Upper lobe of left lung (tissue), 6 donors: ENCODE data around the gene MARCHF9. TPM values are rescaled to one million over a fixed set of nuclear protein-coding genes. Genes with fewer than 3 reads are reported as not detected.

Source experiments
- ATAC-seq, 2 donors: fragments of 200-7000 bp; cut with Tn5 transposase; one replicate each; pipeline ENCODE4 v1.9.1; 2022; ENCODE audit warnings: mild to moderate bottlenecking in 2 of 2, moderate library complexity in 2 of 2; ENCODE audit not compliant: low FRiP score in 2 of 2
- DNase-seq, 2 donors: peaks; one replicate each; pipeline ENCODE4 v3.0.0-alpha.2; 2019 to 2020
- H3K27ac ChIP-seq, 4 donors: fragments of 200-600 bp; sonication (generic); one replicate each; pipeline ENCODE4 v1.5.1; 2016 to 2019
- H3K27me3 ChIP-seq, 4 donors: fragments of 200-600 bp; sonication (generic); one replicate each; pipeline ENCODE4 v1.5.1; 2017 to 2019
- H3K36me3 ChIP-seq, 4 donors: fragments of 200-600 bp; sonication (generic); one replicate each; pipeline ENCODE4 v1.5.1; 2016 to 2019
- H3K4me1 ChIP-seq, 4 donors: fragments of 200-600 bp; sonication (generic); one replicate each; pipeline ENCODE4 v1.5.1; 2018 to 2019
- H3K4me3 ChIP-seq, 4 donors: fragments of 200-600 bp; sonication (generic); one replicate each; pipeline ENCODE4 v1.5.1; 2017 to 2019; ENCODE audit warnings: mild to moderate bottlenecking in 2 of 4, moderate library complexity in 1 of 4
- H3K9me3 ChIP-seq, 4 donors: fragments of 200-600 bp; sonication (generic); one replicate each; pipeline ENCODE4 v1.5.1; 2018 to 2019
- CTCF ChIP-seq, 6 experiments: fragments of 450-650 bp in 4 of 6; fragments of 200-600 bp in 2 of 6; sonication (generic) in 2 of 6; IDR thresholded peaks; one replicate each; pipeline ENCODE4 v1.5.1; 2016 to 2019; ENCODE audit warnings: antibody characterized with exemption in 6 of 6
- EP300 ChIP-seq, 4 donors: sonication (generic); formaldehyde crosslinking; IDR thresholded peaks; one replicate each; pipeline ENCODE4 v1.5.1; 2017; ENCODE audit warnings: antibody characterized with exemption in 4 of 4, control low read depth in 2 of 4
- POLR2A ChIP-seq, 4 donors: fragments of 450-650 bp; IDR thresholded peaks; one replicate each; pipeline ENCODE4 v1.5.1; 2016 to 2017; ENCODE audit warnings: antibody characterized with exemption in 4 of 4, mild to moderate bottlenecking in 2 of 4
- POLR2AphosphoS5 ChIP-seq, 2 donors: sonication (generic); formaldehyde crosslinking; IDR thresholded peaks; one replicate each; pipeline ENCODE4 v1.5.1; 2017; ENCODE audit warnings: antibody characterized with exemption in 2 of 2
- WGBS, 2 donors: methylation state at CpG; one replicate each; pipeline ENCODE4 v1.1.5; 2017 to 2018; 5-methylcytosine and 5-hydroxymethylcytosine counted together
- total RNA-seq, 6 donors: library from RNA; depleted of rRNA in 4 of 6; stranded (reverse); fragments of >200 nt in 4 of 6; gene quantifications; one replicate each; pipeline versions ENCODE4 v1.1.0 to v1.2.1, GENCODE V29; 2016 to 2021
- donor health status: DM: no; HTN: no; CAD: no; lungs with moderate emphysema.
- donor health status: DM: no; HTN: yes; CAD: no; lungs with severe emphysema.

The MARCHF9 gene
- total RNA-seq, 6 donors from 2014 or later = 15.4 to 36.7 (median 21.3) TPM

GRCh38 chr12:57755454-57756372 lies 810 bp downstream of the MARCHF9 start:
- peak overlapping the region; percentile 81 to 91 (median 82) for H3K27ac ChIP-seq
- no peak for ATAC-seq
- peaks cover 22 to 51% (median 47%) of the 10 kb centered on the region in 4 donors for H3K4me1 ChIP-seq
- no peaks in the 10 kb centered on the region for H3K27me3 ChIP-seq
- 3 to 9% methylated on average over 4 to 33 of the region's 76 CpGs for WGBS, 2 donors
- H3K9me3 ChIP-seq = no peaks in the 10 kb centered on the region
- peaks cover 0 to 16% (median 12%) of the 10 kb centered on the region in 4 donors for H3K36me3 ChIP-seq
- DNase-seq = peak; percentile 48 to 90
- TF ChIP-seq POLR2AphosphoS5 (IDR thresholded peaks at IDR 0.05) (no peak), POLR2A (IDR thresholded peaks at IDR 0.05) (peak in 1 of 4 donors; percentile 49), CTCF (IDR thresholded peaks at IDR 0.05) (peak in 2 of 6 experiments; percentile 7 to 24)
- H3K4me3 ChIP-seq = peak overlapping the region; percentile 53 to 90 (median 86)

- H3K27ac ChIP-seq = peak overlapping the region in 1 of 4 donors; percentile 91
- ATAC-seq (no peak), DNase-seq (peak; percentile 61 to 82)
- peaks cover 15 to 42% (median 38%) of the 10 kb centered on the region in 4 donors for H3K4me1 ChIP-seq
- WGBS, 2 donors = 48 to 68% methylated on average over 21 to 22 of the region's 22 CpGs
- H3K27me3 ChIP-seq = no peaks in the 10 kb centered on the region
- TF ChIP-seq EP300 (IDR thresholded peaks at IDR 0.05) = no peak
- no peak for TF ChIP-seq POLR2AphosphoS5 (IDR thresholded peaks at IDR 0.05)
- TF ChIP-seq POLR2A (IDR thresholded peaks at IDR 0.05) = no peak
- peak; percentile 54 to 73 (median 61) for TF ChIP-seq CTCF (IDR thresholded peaks at IDR 0.05)
- peak overlapping the region in 3 of 4 donors; percentile 84 to 90 (median 87) for H3K4me3 ChIP-seq
- peaks cover 0 to 16% (median 12%) of the 10 kb centered on the region in 4 donors for H3K36me3 ChIP-seq
- no peaks in the 10 kb centered on the region for H3K9me3 ChIP-seq
Observed at GRCh38 chr12:57756406-57757341, 1.8 kb downstream of the MARCHF9 start.

- WGBS, 2 donors = 95 to 96% methylated on average over 3 to 4 of the region's 4 CpGs
- Histone ChIP-seq H3K27ac (no peak overlapping the region), H3K27me3 (no peaks in the 10 kb centered on the region), H3K36me3 (peaks cover 0 to 16% (median 12%) of the 10 kb centered on the region in 4 donors), H3K4me1 (peaks cover 13 to 36% (median 34%) of the 10 kb centered on the region in 4 donors), H3K4me3 (no peak overlapping the region), H3K9me3 (no peaks in the 10 kb centered on the region)
- ATAC-seq = no peak
- no peak for TF ChIP-seq CTCF (IDR thresholded peaks at IDR 0.05)
- TF ChIP-seq POLR2A (IDR thresholded peaks at IDR 0.05) = no peak
- TF ChIP-seq POLR2AphosphoS5 (IDR thresholded peaks at IDR 0.05) = no peak
- no peak for TF ChIP-seq EP300 (IDR thresholded peaks at IDR 0.05)
- DNase-seq = no peak
Observed at GRCh38 chr12:57757771-57758170, 2.9 kb downstream of the MARCHF9 start.

GRCh38 chr12:57758552-57759359 lies 3.9 kb downstream of the MARCHF9 start:
- ATAC-seq = no peak
- TF ChIP-seq EP300 (IDR thresholded peaks at IDR 0.05) (no peak), POLR2A (IDR thresholded peaks at IDR 0.05) (no peak), CTCF (IDR thresholded peaks at IDR 0.05) (no peak), POLR2AphosphoS5 (IDR thresholded peaks at IDR 0.05) (no peak)
- 88 to 95% methylated on average over 8 to 25 of the region's 25 CpGs for WGBS, 2 donors
- peak in 1 of 2 donors; percentile 64 for DNase-seq
- H3K4me1 ChIP-seq = peaks cover 10 to 28% (median 25%) of the 10 kb centered on the region in 4 donors
- H3K4me3 ChIP-seq = no peak overlapping the region
- H3K27me3 ChIP-seq = peaks cover 0 to under 1% (median 0%) of the 10 kb centered on the region in 4 donors
- no peaks in the 10 kb centered on the region for H3K9me3 ChIP-seq
- peaks cover 0 to 16% (median 12%) of the 10 kb centered on the region in 4 donors for H3K36me3 ChIP-seq
- no peak overlapping the region for H3K27ac ChIP-seq
